Peyer's patch (tissue), 4 donors: Measurements from ENCODE around the gene EIF2AK3. TPM values are rescaled to one million over a fixed set of nuclear protein-coding genes. Genes with fewer than 3 reads are reported as not detected.
"Not testable (repeated sequence)": the region's sequence is repeated elsewhere in the genome, so short reads cannot be mapped to it uniquely, and the experiment has no call there.

Experiments
- DNase-seq, 3 donors: peaks; one replicate each; pipeline ENCODE4 v3.0.0-alpha.2; 2017 to 2019
- H3K27ac ChIP-seq, 4 donors: fragments of 200-600 bp; sonication (generic); one replicate each; pipeline ENCODE4 v1.5.1; 2016 to 2019
- H3K27me3 ChIP-seq, 2 donors: fragments of 200-600 bp; sonication (generic); one replicate each; pipeline ENCODE4 v1.5.1; 2019
- H3K36me3 ChIP-seq, 3 donors: fragments of 200-600 bp; sonication (generic); one replicate each; pipeline ENCODE4 v1.5.1; 2016 to 2019
- H3K4me1 ChIP-seq, 4 donors: fragments of 200-600 bp; sonication (generic); one replicate each; pipeline ENCODE4 v1.5.1; 2016 to 2019
- H3K4me3 ChIP-seq, 4 donors: fragments of 200-600 bp; sonication (generic); 1 replicate in 3 of 4; 2 replicates in 1 of 4; pipeline ENCODE4 v1.5.1; 2016 to 2019; ENCODE audit warnings: mild to moderate bottlenecking in 1 of 4
- H3K9me3 ChIP-seq, 4 donors: fragments of 200-600 bp; sonication (generic); one replicate each; pipeline ENCODE4 v1.5.1; 2016 to 2019; ENCODE audit warnings: mild to moderate bottlenecking in 1 of 4
- CTCF ChIP-seq, 6 experiments: fragments of 450-650 bp in 4 of 6; fragments of 200-600 bp in 2 of 6; sonication (generic) in 1 of 6; IDR thresholded peaks; one replicate each; pipeline ENCODE4 v1.5.1; 2017 to 2019; ENCODE audit warnings: antibody characterized with exemption in 6 of 6, mild to moderate bottlenecking in 3 of 6, moderate library complexity in 1 of 6
- POLR2A ChIP-seq, 2 donors: fragments of 450-650 bp; IDR thresholded peaks; one replicate each; pipeline ENCODE4 v1.5.1; 2017; ENCODE audit warnings: antibody characterized with exemption in 2 of 2, mild to moderate bottlenecking in 2 of 2, moderate library complexity in 2 of 2
- total RNA-seq, 4 donors: library from RNA; depleted of rRNA; stranded (reverse); fragments of >200 nt; gene quantifications; one replicate each; pipeline ENCODE4 v1.1.0, GENCODE V29; 2016

Gene EIF2AK3
- total RNA-seq, 4 donors from 2014 or later, result 17.1 to 93.3 (median 18.6) TPM

DNA sequence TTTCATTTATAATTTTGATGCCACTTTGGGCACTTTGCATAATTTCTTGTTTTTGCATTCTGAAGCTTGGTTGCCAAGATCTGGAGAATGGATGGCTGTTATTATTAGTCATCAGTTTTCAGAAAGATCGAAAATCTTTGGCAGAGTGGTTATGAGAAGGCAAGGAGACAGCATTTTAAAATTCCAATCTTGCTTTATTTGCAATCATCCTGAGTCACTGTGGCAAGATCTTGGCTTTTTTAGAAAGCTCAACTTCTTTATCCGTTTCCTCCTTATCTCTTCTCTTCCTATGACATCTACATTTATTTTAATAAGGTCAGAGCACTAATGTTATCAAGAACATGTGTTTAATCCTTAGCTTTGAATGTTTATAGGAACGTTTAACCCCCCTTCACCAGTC lies 31.1 kb upstream of the EIF2AK3 start:
- Histone ChIP-seq H3K36me3 (no peaks in the 10 kb centered on the region), H3K4me1 (no peaks in the 10 kb centered on the region), H3K27me3 (no peaks in the 10 kb centered on the region), H3K9me3 (no peaks in the 10 kb centered on the region), H3K4me3 (no peak overlapping the region), H3K27ac (peak overlapping the region in 2 of 4 donors; percentile 51 to 64)
- no peak for DNase-seq
- no peak for TF ChIP-seq POLR2A (IDR thresholded peaks at IDR 0.05)

GRCh38 chr2:88657131-88657530 lies 29.9 kb upstream of the EIF2AK3 start:
- Histone ChIP-seq H3K27ac (no peak overlapping the region), H3K4me1 (no peaks in the 10 kb centered on the region), H3K27me3 (no peaks in the 10 kb centered on the region), H3K36me3 (no peaks in the 10 kb centered on the region), H3K4me3 (no peak overlapping the region), H3K9me3 (no peaks in the 10 kb centered on the region)
- TF ChIP-seq POLR2A (IDR thresholded peaks at IDR 0.05) (no peak), CTCF (IDR thresholded peaks at IDR 0.05) (no peak)
- no peak for DNase-seq

DNA sequence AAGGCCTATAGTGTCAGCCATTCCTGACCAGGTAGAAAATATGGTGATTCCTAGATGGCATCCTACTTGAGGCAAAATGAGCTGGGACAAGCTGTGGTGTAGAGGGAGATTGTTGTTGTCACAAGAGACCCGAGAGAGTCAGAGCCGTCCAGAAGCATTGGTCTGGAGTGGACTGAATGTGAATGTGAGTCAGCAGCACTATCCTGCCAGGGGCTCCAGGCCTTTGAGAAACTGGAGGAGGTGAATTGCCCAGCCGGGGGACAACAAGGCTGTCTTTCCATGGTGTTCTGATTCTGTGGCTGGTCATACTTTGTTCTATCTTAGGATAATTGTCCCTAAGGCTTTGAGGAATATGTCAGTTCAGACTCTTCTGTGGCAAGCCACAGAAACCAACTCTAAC lies 29.4 kb upstream of the EIF2AK3 start:
- TF ChIP-seq POLR2A (IDR thresholded peaks at IDR 0.05), result no peak
- no peak for TF ChIP-seq CTCF (IDR thresholded peaks at IDR 0.05)
- no peaks in the 10 kb centered on the region for H3K36me3 ChIP-seq
- H3K4me3 ChIP-seq, result no peak overlapping the region
- H3K9me3 ChIP-seq, result no peaks in the 10 kb centered on the region
- H3K27ac ChIP-seq, result no peak overlapping the region
- no peak for DNase-seq
- no peaks in the 10 kb centered on the region for H3K27me3 ChIP-seq
- H3K4me1 ChIP-seq, result no peaks in the 10 kb centered on the region

DNA sequence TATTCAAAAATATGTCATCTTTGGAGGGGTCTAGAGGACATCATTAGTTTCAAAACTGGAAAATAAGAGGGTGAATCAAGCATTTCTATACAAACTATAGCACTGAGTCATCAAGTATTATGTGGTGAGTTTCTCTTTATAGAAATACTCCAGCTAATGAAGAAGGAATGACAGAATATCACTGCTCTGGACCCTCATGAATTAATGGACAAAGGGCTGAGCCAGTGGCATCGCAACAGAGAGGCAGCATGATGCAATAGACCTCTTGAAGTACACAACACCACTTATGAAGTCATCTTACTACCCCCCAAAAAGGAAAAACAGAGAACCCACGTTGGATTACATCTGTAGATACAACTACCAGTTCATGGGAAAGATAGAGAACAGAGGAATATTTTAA lies 27.4 kb upstream of the EIF2AK3 start:
- Histone ChIP-seq H3K4me3 (no peak overlapping the region), H3K9me3 (no peaks in the 10 kb centered on the region), H3K27me3 (no peaks in the 10 kb centered on the region), H3K4me1 (no peaks in the 10 kb centered on the region), H3K36me3 (no peaks in the 10 kb centered on the region), H3K27ac (no peak overlapping the region)
- TF ChIP-seq POLR2A (IDR thresholded peaks at IDR 0.05) (no peak), CTCF (IDR thresholded peaks at IDR 0.05) (no peak)
- DNase-seq, result no peak

DNA sequence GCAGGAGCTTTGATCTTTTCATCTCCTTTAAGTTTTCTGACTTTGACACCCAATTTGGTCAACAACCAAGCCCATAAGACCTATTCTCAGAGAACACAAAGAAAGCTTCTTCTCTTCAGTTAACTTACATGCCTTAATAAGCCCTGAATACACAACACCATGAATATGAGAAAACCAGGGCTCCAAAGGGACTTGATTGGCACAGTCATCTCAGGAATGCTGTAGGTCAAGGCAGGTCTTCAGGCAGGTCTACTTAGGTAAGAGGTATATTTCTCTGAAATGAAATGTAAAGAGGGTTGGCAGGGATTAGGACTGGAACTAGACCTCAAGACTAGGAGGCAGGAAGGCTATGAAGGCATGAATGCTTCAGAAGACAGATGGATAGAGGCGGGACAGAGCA lies 24.4 kb upstream of the EIF2AK3 start:
- TF ChIP-seq POLR2A (IDR thresholded peaks at IDR 0.05), result no peak
- no peak for TF ChIP-seq CTCF (IDR thresholded peaks at IDR 0.05)
- Histone ChIP-seq H3K27ac (no peak overlapping the region), H3K36me3 (no peaks in the 10 kb centered on the region), H3K27me3 (no peaks in the 10 kb centered on the region), H3K9me3 (no peaks in the 10 kb centered on the region), H3K4me1 (no peaks in the 10 kb centered on the region), H3K4me3 (no peak overlapping the region)
- DNase-seq, result no peak

DNA sequence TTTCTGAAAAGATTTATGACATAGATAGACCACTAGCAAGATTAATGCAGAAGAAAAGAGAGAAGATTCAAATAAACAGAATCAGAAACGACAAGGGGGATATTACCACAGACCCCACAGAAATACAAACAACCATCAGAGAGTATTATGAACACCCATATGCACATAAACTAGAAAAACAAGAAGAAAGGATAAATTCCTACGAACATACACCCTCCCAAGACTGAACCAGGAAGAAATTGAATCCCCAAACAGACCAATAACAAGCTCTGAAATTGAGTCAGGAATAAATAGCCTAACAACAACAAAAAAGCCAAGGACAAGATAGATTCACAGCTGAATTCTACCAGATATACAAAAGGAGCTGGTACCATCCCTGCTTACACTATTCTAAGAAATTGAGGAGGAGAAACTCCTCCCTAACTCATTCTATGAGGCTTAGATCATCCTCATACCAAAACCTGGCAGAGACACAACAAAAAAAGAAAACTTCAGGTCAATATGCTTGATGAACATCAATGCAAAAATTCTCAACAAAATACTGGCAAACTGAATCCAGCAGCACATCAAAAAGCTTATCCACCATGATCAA lies 18.1 kb upstream of the EIF2AK3 start:
- H3K27ac ChIP-seq, DNase-seq, H3K4me3 ChIP-seq, H3K27me3 ChIP-seq, H3K36me3 ChIP-seq, H3K4me1 ChIP-seq, H3K9me3 ChIP-seq: not testable (repeated sequence)

DNA sequence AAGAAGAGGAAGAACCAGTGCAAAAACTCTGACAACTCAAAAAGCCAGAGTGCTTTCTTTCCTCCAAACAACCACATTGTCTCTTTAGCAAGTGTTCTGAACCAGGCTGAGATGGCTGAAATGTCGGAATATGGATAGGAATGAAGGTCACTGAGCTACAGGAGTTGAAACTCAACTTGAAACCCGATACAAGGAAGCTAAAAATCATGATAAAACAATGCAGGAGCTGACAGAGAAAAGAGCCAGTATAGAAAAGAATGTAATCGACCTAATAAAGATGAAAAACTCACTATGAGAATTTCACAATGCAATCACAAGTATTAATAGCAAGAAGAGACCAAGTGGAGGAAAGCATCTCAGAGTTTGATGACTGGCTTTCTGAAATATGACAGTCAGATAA lies 15.0 kb upstream of the EIF2AK3 start:
- H3K4me1 ChIP-seq, result no peaks in the 10 kb centered on the region
- H3K27me3 ChIP-seq, result no peaks in the 10 kb centered on the region
- H3K27ac ChIP-seq, result no peak overlapping the region
- DNase-seq, result no peak
- no peaks in the 10 kb centered on the region for H3K36me3 ChIP-seq
- TF ChIP-seq POLR2A (IDR thresholded peaks at IDR 0.05), result no peak
- no peak for TF ChIP-seq CTCF (IDR thresholded peaks at IDR 0.05)
- H3K4me3 ChIP-seq, result no peak overlapping the region
- no peaks in the 10 kb centered on the region for H3K9me3 ChIP-seq
